PFSK-1 (cell line): Measurements from ENCODE around the gene ABLIM2.

Source experiments
- FOXP2 ChIP-seq: optimal IDR thresholded peaks from 2 replicates; pipeline ENCODE3; 2011; ENCODE audit warnings: borderline replicate concordance, control low read depth, inconsistent platforms; ENCODE audit not compliant: insufficient read depth; ENCODE audit errors: extremely low read length, extremely low read depth
- POLR2AphosphoS5 ChIP-seq: IDR thresholded peaks from 2 replicates; pipeline ENCODE4 v1.6.1; 2012; ENCODE audit warnings: low read depth, mild to moderate bottlenecking, control low read depth, low read length, moderate library complexity
- REST ChIP-seq, 2 experiments: IDR thresholded peaks; 2 replicates each; pipeline versions ENCODE4 v1.6.1 to v1.8.0; 2011 to 2012; ENCODE audit warnings: low read depth in 2 of 2, low read length in 2 of 2, control low read depth in 1 of 2, inconsistent platforms in 1 of 2, mild to moderate bottlenecking in 1 of 2, moderate library complexity in 1 of 2; ENCODE audit not compliant: insufficient read depth in 1 of 2
- TAF1 ChIP-seq: IDR thresholded peaks from 2 replicates; pipeline ENCODE4 v1.6.1; 2012; ENCODE audit warnings: low read length, control low read depth, borderline replicate concordance; ENCODE audit not compliant: insufficient read depth

DNA sequence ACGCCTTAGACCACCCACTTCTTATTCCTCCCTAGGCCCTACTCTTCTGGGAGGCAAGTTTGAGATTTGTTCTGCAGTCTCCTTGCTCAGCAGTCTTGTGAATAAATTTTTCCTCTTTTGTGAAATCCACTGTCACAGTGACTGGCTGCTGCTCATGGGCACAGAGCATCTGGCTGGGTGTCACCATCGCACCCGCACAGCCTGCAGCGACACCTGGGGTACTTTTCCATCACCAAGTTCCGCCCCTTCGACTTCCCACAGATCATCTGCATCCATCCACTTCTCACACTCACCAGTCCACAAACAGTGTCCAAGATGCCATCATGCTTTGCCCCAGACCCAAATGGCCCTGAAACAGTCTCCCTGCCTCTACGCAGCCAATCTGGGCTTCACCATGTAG lies 182.6 kb downstream of the ABLIM2 start:
- TF ChIP-seq POLR2AphosphoS5, result no peak
- TF ChIP-seq TAF1, result no peak
- TF ChIP-seq REST (IDR thresholded peaks at IDR 0.05; ENCODE audit: insufficient read depth in 1 of 2, low read depth in 2 of 2, low read length in 2 of 2), result no peak
- no peak for TF ChIP-seq FOXP2
